ENCODE results near the gene MAML2. TPM values are rescaled to one million over a fixed set of nuclear protein-coding genes. Genes with fewer than 3 reads are reported as not detected.

Gene MAML2
- total and polyA plus RNA-seq, 9 of the 15 experiments (the other 6 are each of a cell fraction or from before 2014, with no cell fraction given) = 0.79 to 6.8 (median 4.8) TPM

GRCh38 chr11:96145163-96145585 is 197.8 kb downstream of the MAML2 start:
- no peak overlapping the region for H3K27ac ChIP-seq (ENCODE audit: extremely low read depth, low read depth, low read length)
- H3K4me1 ChIP-seq (replicated peaks in 1 of 2; ENCODE audit: control insufficient read depth in 2 of 2, insufficient read depth in 2 of 2, low read length in 2 of 2) = peaks cover 0 to 19% of the 10 kb centered on the region in 2 experiments; a peak in 1 of 5 replicates
- no peaks in the 10 kb centered on the region for H4K20me1 ChIP-seq (replicated peaks; ENCODE audit: control insufficient read depth, insufficient read depth, low read length)
- H3K79me2 ChIP-seq (ENCODE audit: control insufficient read depth, insufficient read depth, low read length) = no peaks in the 10 kb centered on the region
- H3K9ac ChIP-seq (ENCODE audit: insufficient read depth in 1 of 2, low read depth in 2 of 2, low read length in 2 of 2) = no peak overlapping the region
- intact Hi-C loops (cut with micrococcal nuclease) = no loop called here
- in situ Hi-C loops (cut with MboI) = no loop called here
- no TSS peak for BruUV-seq (replicated peaks)
- no peak overlapping the region for H3K4me3 ChIP-seq
- DNase-seq (ENCODE audit: extremely low read depth in 1 of 4, low spot score in 3 of 4) (no peak), FAIRE-seq (no peak), ATAC-seq (no peak)
- ChIA-PET POLR2A (interaction anchor here (1.0 kb wide), 1 partner anchor 16 kb away, joined by 3 read pairs; no protein-coding TSS in a partner anchor), CTCF (ENCODE audit: low intra/inter-chr PET ratio) (no interaction called here)
- WGBS (ENCODE audit: insufficient coverage, low coverage, missing lambda C conversion rate) = 26% methylated on average over 4 of the region's 4 CpGs
- no peaks in the 10 kb centered on the region for H3K9me1 ChIP-seq (ENCODE audit: control insufficient read depth, insufficient read depth, low read length)
- TF ChIP-seq FOXJ2 (tag; IDR thresholded peaks at IDR 0.05) (no peak), CEBPG (CRISPR knock-in tag; IDR thresholded peaks at IDR 0.05) (no peak), CEBPG (tag; conservative IDR thresholded peaks at IDR 0.05 in 1 of 2, IDR thresholded peaks at IDR 0.05 in 1 of 2) (0 out of 4 replicates have a peak, but pooled peaks of 1 of the 2 experiments have one; percentile 14), HMG20A (CRISPR knock-in tag; conservative IDR thresholded peaks at IDR 0.05) (no peak)
- no peaks in the 10 kb centered on the region for H3K27me3 ChIP-seq (ENCODE audit: control insufficient read depth in 2 of 2, insufficient read depth in 2 of 2, low read length in 2 of 2)
- no peaks in the 10 kb centered on the region; the same call in 2 of the 3 replicates for H3K36me3 ChIP-seq (ENCODE audit: control insufficient read depth, insufficient read depth, low read length)
- no peak overlapping the region for H3K4me2 ChIP-seq (ENCODE audit: insufficient read depth, low read length)
- no peaks in the 10 kb centered on the region for H3K9me3 ChIP-seq (replicated peaks; ENCODE audit: control insufficient read depth, insufficient read depth, low read depth, low read length)
- H2AFZ ChIP-seq (ENCODE audit: low read depth, low read length) = no peak overlapping the region

DNA sequence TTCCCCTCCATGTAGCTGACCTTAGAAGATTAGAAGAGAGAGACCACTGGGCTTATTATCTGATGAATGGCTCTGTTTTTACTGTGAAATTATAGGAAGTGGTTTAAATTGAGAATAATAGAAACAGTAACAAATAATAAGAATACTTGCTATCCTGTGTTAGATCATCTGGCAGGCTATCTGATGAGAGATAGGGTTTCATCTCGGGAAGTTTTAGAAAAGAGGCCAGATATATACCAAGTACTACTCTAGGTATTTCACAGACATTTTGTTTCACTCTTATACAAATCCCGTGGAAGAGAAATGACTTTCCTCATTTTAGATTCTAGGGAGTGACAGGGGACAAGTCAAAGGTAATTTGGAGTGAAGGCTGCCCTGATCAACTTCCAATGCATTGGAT is 198.4 kb downstream of the MAML2 start:
- Histone ChIP-seq H3K4me3 (no peak overlapping the region), H3K36me3 (ENCODE audit: control insufficient read depth, insufficient read depth, low read length) (no peaks in the 10 kb centered on the region; the same call in 2 of the 3 replicates), H3K4me2 (ENCODE audit: insufficient read depth, low read length) (no peak overlapping the region), H3K4me1 (replicated peaks in 1 of 2; ENCODE audit: control insufficient read depth in 2 of 2, insufficient read depth in 2 of 2, low read length in 2 of 2) (peaks cover 0 to 14% of the 10 kb centered on the region in 2 experiments; a peak in 1 of 5 replicates), H3K9me1 (ENCODE audit: control insufficient read depth, insufficient read depth, low read length) (no peaks in the 10 kb centered on the region), H3K27me3 (ENCODE audit: control insufficient read depth in 2 of 2, insufficient read depth in 2 of 2, low read length in 2 of 2) (no peaks in the 10 kb centered on the region), H3K79me2 (ENCODE audit: control insufficient read depth, insufficient read depth, low read length) (no peaks in the 10 kb centered on the region), H3K9me3 (replicated peaks; ENCODE audit: control insufficient read depth, insufficient read depth, low read depth, low read length) (no peaks in the 10 kb centered on the region), H3K9ac (ENCODE audit: insufficient read depth in 1 of 2, low read depth in 2 of 2, low read length in 2 of 2) (no peak overlapping the region), H3K27ac (ENCODE audit: extremely low read depth, low read depth, low read length) (no peak overlapping the region), H2AFZ (ENCODE audit: low read depth, low read length) (no peak overlapping the region), H4K20me1 (replicated peaks; ENCODE audit: control insufficient read depth, insufficient read depth, low read length) (no peaks in the 10 kb centered on the region)
- FAIRE-seq (no peak), DNase-seq (ENCODE audit: extremely low read depth in 1 of 4, low spot score in 3 of 4) (no peak), ATAC-seq (no peak)
- CTCF ChIA-PET (ENCODE audit: low intra/inter-chr PET ratio) = no interaction called here
- in situ Hi-C loops (cut with MboI) (no loop called here), intact Hi-C loops (cut with micrococcal nuclease) (no loop called here)
- WGBS (ENCODE audit: insufficient coverage, low coverage, missing lambda C conversion rate) = 3% methylated on average over 2 of the region's 2 CpGs
- BruUV-seq (replicated peaks) = no TSS peak
- POLR2A ChIA-PET = interaction anchor here (1.0 to 1.3 kb wide), 2 partner anchors 9 to 17 kb away, joined by 3 to 6 read pairs; no protein-coding TSS in a partner anchor
- no peak for TF ChIP-seq SP2 (IDR thresholded peaks at IDR 0.05; ENCODE audit: extremely low read depth, low read depth, low read length, poor library complexity, severe bottlenecking)
- TF ChIP-seq ETV1 (tag; conservative IDR thresholded peaks at IDR 0.05; ENCODE audit: low read depth) = no peak
- no peak for TF ChIP-seq CBX1 (IDR thresholded peaks at IDR 0.05; ENCODE audit: low read depth)

Measured in K562 (cell line).